Measurements from ENCODE around the gene BTBD16. TPM values are rescaled to one million over a fixed set of nuclear protein-coding genes. Genes with fewer than 3 reads are reported as not detected.

The BTBD16 gene
- total RNA-seq, 2 experiments from 2014 or later, result not detected

DNA sequence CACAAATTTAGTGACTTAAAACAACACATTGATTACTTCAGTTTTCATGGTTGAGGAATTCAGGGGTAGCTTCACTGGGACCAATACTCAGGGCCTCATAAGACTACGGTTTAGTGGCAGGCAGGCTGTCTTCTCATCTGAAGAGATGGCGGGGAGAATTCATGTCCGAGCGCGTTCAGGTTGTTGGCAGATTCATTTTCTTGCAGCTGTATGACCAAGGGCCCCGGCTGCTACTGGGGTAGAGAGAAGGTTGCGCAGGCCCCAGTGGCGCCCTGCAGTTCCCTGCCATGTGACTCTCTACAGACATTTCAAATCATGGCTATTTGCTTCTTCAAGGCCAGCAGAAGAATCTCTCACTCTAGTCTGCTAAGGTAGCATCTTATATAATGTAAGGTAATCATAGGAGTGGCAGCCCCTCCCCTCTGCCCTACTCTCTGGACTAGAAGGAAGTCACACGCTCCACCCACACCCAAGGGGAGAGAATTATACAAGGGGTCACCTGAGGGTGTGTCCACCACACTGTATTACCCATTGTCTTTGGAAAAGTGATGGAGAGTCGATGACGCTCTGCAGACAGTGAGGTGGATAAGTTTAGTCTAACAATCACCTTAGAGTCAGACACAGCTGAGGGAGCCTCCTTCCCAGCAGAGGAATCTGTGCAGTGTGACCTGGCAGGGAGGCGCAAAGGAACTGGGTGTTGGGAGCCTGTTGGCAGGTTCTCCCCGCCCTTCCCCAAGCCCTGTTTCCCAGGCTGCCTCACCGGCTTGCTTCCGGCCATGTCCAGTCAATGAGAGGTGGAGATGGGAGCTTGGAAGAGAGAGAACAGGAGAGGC, 67.7 kb downstream of the BTBD16 start:
- peaks cover 6% of the 10 kb centered on the region for H3K4me1 Mint-ChIP-seq (ENCODE audit: low read depth)
- no peak overlapping the region for H3K27ac Mint-ChIP-seq

DNA sequence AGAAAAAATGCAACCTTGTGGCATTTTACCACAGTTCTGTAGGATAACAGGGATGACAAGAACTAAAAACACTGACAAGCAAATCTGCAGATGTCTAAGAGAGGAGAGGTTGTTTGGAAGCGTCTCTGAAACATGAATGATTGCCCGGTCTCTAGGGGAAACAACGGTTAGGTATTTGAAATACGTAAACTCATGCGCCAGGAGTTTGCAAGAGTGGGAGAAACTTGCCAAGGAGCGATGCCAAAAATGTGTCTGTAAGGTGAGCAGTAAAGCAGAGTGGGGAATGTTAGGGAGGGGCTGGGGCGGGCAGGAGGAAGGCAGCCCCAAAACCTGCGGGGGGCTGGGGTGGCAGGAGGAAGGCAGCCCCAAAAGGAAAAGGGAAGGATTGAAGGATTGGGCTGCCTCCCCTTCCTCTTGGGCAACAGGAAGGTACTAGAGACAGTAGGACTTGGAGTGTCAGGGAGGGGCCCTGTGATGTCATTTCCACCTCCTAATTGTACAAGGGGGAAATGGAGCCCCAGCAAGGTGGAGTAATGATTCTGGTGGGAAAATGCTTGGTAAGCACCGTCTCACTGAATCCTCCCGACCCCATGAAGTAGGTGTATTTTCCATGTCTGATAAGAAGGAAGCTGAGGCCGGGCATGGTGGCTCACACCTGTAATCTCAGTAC, 70.2 kb downstream of the BTBD16 start:
- DNase-seq, result no peak
- ChIA-PET POLR2A (interaction anchor here (0.9 kb wide), 1 partner anchor 11 kb away, joined by 3 read pairs; no protein-coding TSS in a partner anchor), CTCF (interaction anchor here (0.9 to 7.8 kb wide), 2 partner anchors 42 to 93 kb away, joined by 3 to 132 read pairs; no protein-coding TSS in a partner anchor)
- ATAC-seq, result no peak
- no peaks in the 10 kb centered on the region for H3K9me3 Mint-ChIP-seq
- H3K27me3 Mint-ChIP-seq, result peaks cover 3% of the 10 kb centered on the region
- no peaks in the 10 kb centered on the region for H3K36me3 Mint-ChIP-seq (ENCODE audit: low read depth)
- H3K4me1 Mint-ChIP-seq (ENCODE audit: low read depth), result peaks cover 11% of the 10 kb centered on the region
- no peak overlapping the region for H3K4me3 Mint-ChIP-seq
- TF ChIP-seq, protein P1, sequence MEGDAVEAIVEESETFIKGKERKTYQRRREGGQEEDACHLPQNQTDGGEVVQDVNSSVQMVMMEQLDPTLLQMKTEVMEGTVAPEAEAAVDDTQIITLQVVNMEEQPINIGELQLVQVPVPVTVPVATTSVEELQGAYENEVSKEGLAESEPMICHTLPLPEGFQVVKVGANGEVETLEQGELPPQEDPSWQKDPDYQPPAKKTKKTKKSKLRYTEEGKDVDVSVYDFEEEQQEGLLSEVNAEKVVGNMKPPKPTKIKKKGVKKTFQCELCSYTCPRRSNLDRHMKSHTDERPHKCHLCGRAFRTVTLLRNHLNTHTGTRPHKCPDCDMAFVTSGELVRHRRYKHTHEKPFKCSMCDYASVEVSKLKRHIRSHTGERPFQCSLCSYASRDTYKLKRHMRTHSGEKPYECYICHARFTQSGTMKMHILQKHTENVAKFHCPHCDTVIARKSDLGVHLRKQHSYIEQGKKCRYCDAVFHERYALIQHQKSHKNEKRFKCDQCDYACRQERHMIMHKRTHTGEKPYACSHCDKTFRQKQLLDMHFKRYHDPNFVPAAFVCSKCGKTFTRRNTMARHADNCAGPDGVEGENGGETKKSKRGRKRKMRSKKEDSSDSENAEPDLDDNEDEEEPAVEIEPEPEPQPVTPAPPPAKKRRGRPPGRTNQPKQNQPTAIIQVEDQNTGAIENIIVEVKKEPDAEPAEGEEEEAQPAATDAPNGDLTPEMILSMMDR (IDR thresholded peaks at IDR 0.05), result no peak
- intact Hi-C loops (cut with micrococcal nuclease), result loop anchor here (5.0 kb wide), 1 partner anchor 226 kb away; no protein-coding TSS in a partner anchor
- H3K27ac Mint-ChIP-seq, result no peak overlapping the region

More for the DNA sequence above, 67.7 kb downstream of the BTBD16 start:
- DNase-seq (no peak), ATAC-seq (no peak)
- no peak overlapping the region for H3K4me3 Mint-ChIP-seq
- TF ChIP-seq, protein P1 (IDR thresholded peaks at IDR 0.05), result no peak
- ChIA-PET CTCF (interaction anchor here (1.6 to 7.8 kb wide), 2 partner anchors 96 to 229 kb away, joined by 3 to 132 read pairs; no protein-coding TSS in a partner anchor), POLR2A (no interaction called here)
- peaks cover 3% of the 10 kb centered on the region for H3K27me3 Mint-ChIP-seq
- H3K9me3 Mint-ChIP-seq, result no peaks in the 10 kb centered on the region
- intact Hi-C loops (cut with micrococcal nuclease), result no loop called here
- H3K36me3 Mint-ChIP-seq (ENCODE audit: low read depth), result no peaks in the 10 kb centered on the region

DNA sequence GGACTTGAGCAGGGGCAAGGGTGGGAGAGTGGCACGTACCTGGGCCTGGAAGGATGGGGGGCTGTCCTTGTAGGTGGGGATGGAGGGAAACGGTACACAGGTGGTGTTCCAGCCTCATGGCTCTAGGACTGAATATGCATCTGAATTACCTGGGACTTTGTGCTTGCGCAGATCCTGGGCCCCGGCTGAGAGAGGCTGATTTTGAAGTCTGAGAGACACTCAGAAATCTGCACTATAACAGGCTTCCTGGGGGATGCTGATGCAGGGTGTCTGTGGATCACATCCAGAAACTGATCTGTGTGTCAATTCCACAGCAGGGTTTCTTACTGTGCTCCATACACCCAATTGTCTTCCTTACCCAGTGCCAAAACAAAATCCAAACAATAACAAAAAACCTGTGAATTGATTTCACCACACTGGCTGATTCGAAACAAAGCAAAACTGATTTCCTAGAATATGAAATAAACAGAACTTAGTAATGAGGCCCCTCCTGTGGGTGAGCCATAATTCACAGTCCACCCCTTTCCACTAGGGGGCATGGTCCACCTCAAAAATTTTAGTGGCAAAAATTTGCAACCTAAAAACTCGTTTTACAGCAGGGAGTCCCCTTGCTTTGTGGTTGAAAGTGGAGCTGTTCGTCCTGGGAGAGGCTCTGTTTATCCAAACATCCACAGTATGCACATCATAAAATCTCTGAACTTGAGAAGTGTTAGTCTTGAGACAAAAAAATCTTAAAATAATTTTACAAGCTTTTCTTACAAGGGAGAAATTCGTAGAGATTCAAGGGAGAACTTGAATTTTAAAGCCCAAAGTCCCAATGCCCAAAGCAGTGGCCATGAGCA, 71.4 kb downstream of the BTBD16 start:
- POLR2A ChIA-PET, result interaction anchor here (0.9 to 1.0 kb wide), 2 partner anchors 10 to 12 kb away, joined by 3 read pairs; no protein-coding TSS in a partner anchor
- TF ChIP-seq, protein P1 (IDR thresholded peaks at IDR 0.05), result peak; percentile 84
- no peak overlapping the region for H3K27ac Mint-ChIP-seq
- H3K9me3 Mint-ChIP-seq, result no peaks in the 10 kb centered on the region
- peak; percentile 79 for ATAC-seq
- no peaks in the 10 kb centered on the region for H3K36me3 Mint-ChIP-seq (ENCODE audit: low read depth)
- CTCF ChIA-PET, result interaction anchor here (0.7 to 7.8 kb wide), 26 partner anchors 9 to 226 kb away, joined by 3 to 132 read pairs (median 5); partner anchors contain the start of gene PLEKHA1
- H3K27me3 Mint-ChIP-seq, result peaks cover 1% of the 10 kb centered on the region
- intact Hi-C loops (cut with micrococcal nuclease), result loop anchor here (1.0 to 5.0 kb wide), 2 partner anchors 93 to 225 kb away; no protein-coding TSS in a partner anchor
- DNase-seq, result peak; percentile 74
- H3K4me1 Mint-ChIP-seq (ENCODE audit: low read depth), result peaks cover 11% of the 10 kb centered on the region
- H3K4me3 Mint-ChIP-seq, result no peak overlapping the region

DNA sequence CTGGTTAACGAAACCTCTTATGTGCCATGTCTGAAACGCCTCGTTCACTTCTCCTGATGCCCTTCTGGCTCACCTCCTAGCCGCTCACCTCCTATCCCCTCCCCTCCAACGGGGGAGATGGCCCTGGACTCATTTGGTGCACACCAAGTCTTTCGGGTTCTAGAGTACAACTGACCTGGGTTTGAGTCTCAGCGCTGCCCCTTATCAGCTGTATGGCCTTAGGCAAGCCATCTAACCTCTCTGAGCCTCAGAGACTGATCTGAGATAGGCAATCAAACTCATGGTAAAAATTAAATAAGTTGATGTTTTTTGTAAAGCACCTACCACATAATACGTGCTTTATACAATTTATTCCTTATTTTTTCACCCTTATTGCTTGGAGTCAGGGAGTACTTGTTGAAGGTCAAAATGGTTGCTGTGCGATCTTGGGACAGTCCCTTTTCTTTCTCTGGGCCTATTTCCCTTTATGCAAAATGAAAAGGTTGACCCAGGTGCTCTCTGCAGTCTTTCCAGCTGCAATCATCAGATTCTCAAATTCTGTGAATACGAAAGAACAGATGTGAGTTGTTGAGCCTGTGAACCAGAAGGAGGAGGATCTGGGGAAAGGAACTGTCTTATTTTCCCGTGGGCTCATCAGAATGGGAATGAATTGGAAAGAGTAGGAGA, 72.2 kb downstream of the BTBD16 start:
- Mint-ChIP-seq H3K9me3 (no peaks in the 10 kb centered on the region), H3K36me3 (ENCODE audit: low read depth) (no peaks in the 10 kb centered on the region), H3K4me1 (ENCODE audit: low read depth) (peaks cover 11% of the 10 kb centered on the region), H3K4me3 (no peak overlapping the region), H3K27ac (no peak overlapping the region), H3K27me3 (peaks cover 1% of the 10 kb centered on the region)
- ChIA-PET CTCF (interaction anchor here (0.7 to 7.8 kb wide), 26 partner anchors 8 to 225 kb away, joined by 3 to 132 read pairs (median 5); partner anchors contain the start of gene PLEKHA1), POLR2A (interaction anchor here (1.0 kb wide), 1 partner anchor 13 kb away, joined by 3 read pairs; no protein-coding TSS in a partner anchor)
- intact Hi-C loops (cut with micrococcal nuclease), result loop anchor here (5.0 kb wide), 1 partner anchor 224 kb away; no protein-coding TSS in a partner anchor
- no peak for DNase-seq
- ATAC-seq, result no peak
- TF ChIP-seq, protein P1 (IDR thresholded peaks at IDR 0.05), result no peak

Measured in activated CD8-positive, alpha-beta T cell treated with anti-CD3 and anti-CD28 coated beads for 36 hours (primary cell).